CD4-positive, CD25-positive, alpha-beta regulatory T cell (primary cell): ENCODE measurements around the gene TNS1. TPM values are rescaled to one million over a fixed set of nuclear protein-coding genes. Genes with fewer than 3 reads are reported as not detected.
A peak's percentile ranks its signal among the peaks of the same experiment; 100 is the strongest.

ENCODE experiments used
- ATAC-seq, 2 donors: fragments of 150-1000 bp; cut with Tn5 transposase; one replicate each; pipeline ENCODE4 v1.10.0; 2021; ENCODE audit warnings: low read depth in 2 of 2, moderate number of reproducible peaks in 2 of 2, moderate library complexity in 1 of 2
- DNase-seq, 3 donors: peaks; one replicate each; pipeline versions ENCODE4 v3.0.0 to v3.0.0-alpha.2; 2012 to 2022; ENCODE audit warnings: mixed read lengths in 1 of 3
- H3K27ac ChIP-seq: one replicate; pipeline ENCODE4 v1.7.0; 2013; ENCODE audit warnings: mild to moderate bottlenecking, low read length; ENCODE audit not compliant: insufficient read depth, poor library complexity, severe bottlenecking
- H3K27me3 ChIP-seq: one replicate; pipeline ENCODE4 v1.7.0; 2013; ENCODE audit warnings: low read length; ENCODE audit not compliant: control insufficient read depth, insufficient read depth
- H3K36me3 ChIP-seq: one replicate; pipeline ENCODE4 v1.7.0; 2013; ENCODE audit warnings: mild to moderate bottlenecking, low read length, moderate library complexity; ENCODE audit not compliant: control insufficient read depth, insufficient read depth
- H3K4me1 ChIP-seq: 2 replicates; pipeline ENCODE4 v1.7.0; 2013; ENCODE audit warnings: mild to moderate bottlenecking, low read length; ENCODE audit not compliant: insufficient read depth, control insufficient read depth, poor library complexity, severe bottlenecking
- H3K4me3 ChIP-seq: one replicate; pipeline ENCODE4 v1.7.0; 2013; ENCODE audit warnings: low read depth, mild to moderate bottlenecking, low read length, moderate library complexity
- H3K9me3 ChIP-seq, 2 experiments: 1 replicate in 1 of 2; 2 replicates in 1 of 2; pipeline ENCODE4 v1.7.0; 2013; ENCODE audit warnings: low read length in 2 of 2, mild to moderate bottlenecking in 1 of 2, moderate library complexity in 1 of 2; ENCODE audit not compliant: control insufficient read depth in 2 of 2
- H3K27ac Mint-ChIP-seq, 3 donors: one replicate each; pipeline ENCODE4 v1.8.0; 2020 to 2022; ENCODE audit warnings: mild to moderate bottlenecking in 3 of 3, mixed read lengths in 3 of 3, moderate library complexity in 2 of 3
- H3K27me3 Mint-ChIP-seq: one replicate; pipeline ENCODE4 v1.8.0; 2022; ENCODE audit warnings: mild to moderate bottlenecking, mixed read lengths
- H3K36me3 Mint-ChIP-seq: one replicate; pipeline ENCODE4 v1.8.0; 2020; ENCODE audit warnings: mixed read lengths
- H3K4me1 Mint-ChIP-seq, 4 donors: one replicate each; pipeline ENCODE4 v1.8.0; 2020 to 2022; ENCODE audit warnings: mixed read lengths in 4 of 4, mild to moderate bottlenecking in 1 of 4
- H3K4me3 Mint-ChIP-seq, 4 donors: one replicate each; pipeline ENCODE4 v1.8.0; 2020 to 2022; ENCODE audit warnings: mild to moderate bottlenecking in 4 of 4, mixed read lengths in 4 of 4, moderate library complexity in 3 of 4
- H3K9me3 Mint-ChIP-seq, 7 donors: one replicate each; pipeline ENCODE4 v1.8.0; 2020 to 2022; ENCODE audit warnings: mixed read lengths in 7 of 7, mild to moderate bottlenecking in 3 of 7, moderate library complexity in 2 of 7
- polyA plus RNA-seq, 4 donors: library from polyadenylated mRNA; unstranded; fragments of 300-500 nt; fragmentation: Illumina TruSeq; gene quantifications; one replicate each; pipeline ENCODE4 v1.2.3, GENCODE V29; 2021
- total RNA-seq: library from RNA; stranded (reverse); gene quantifications from one replicate; pipeline ENCODE4 v1.2.3, GENCODE V29; 2022

TNS1 gene
- total and polyA plus RNA-seq, 5 donors from 2014 or later: 0.49 TPM; not detected in 4

- H3K4me3 ChIP-seq: no peak overlapping the region
- no peaks in the 10 kb centered on the region for H3K27me3 ChIP-seq
- H3K27me3 Mint-ChIP-seq: peaks cover 6% of the 10 kb centered on the region
- H3K4me1 Mint-ChIP-seq: no peaks in the 10 kb centered on the region
- H3K27ac Mint-ChIP-seq: no peak overlapping the region
- H3K27ac ChIP-seq: no peak overlapping the region
- no peaks in the 10 kb centered on the region for H3K9me3 ChIP-seq
- DNase-seq (no peak), ATAC-seq (no peak)
- H3K36me3 Mint-ChIP-seq: no peaks in the 10 kb centered on the region
- H3K9me3 Mint-ChIP-seq: peaks cover 0 to 1% (median 0%) of the 10 kb centered on the region in 7 donors
- no peaks in the 10 kb centered on the region for H3K36me3 ChIP-seq
- H3K4me1 ChIP-seq: no peaks in the 10 kb centered on the region
- no peak overlapping the region for H3K4me3 Mint-ChIP-seq
Measured at GRCh38 chr2:217939220-217939619, 63.6 kb downstream of the TNS1 start.

DNA sequence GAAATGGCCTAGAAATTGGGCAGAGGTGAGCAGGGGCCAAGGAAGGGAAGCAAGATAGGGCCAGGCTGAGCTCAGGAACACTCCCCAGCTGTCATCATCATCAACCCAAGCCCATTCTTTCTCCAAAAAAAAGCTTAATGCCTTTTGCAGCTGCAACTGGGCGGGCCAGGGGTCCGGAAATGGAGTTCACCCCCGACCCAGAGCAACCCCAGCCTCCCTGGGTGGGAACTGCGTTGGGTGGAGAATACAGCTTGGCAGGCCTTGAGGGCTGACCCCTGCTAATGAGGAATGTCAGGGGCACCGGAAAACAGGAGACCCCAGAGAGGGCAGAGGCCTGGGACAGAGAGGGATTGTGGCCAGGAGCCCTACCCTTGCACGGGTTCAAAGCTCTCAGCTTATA, 64.8 kb downstream of the TNS1 start:
- ATAC-seq (no peak), DNase-seq (no peak)
- Histone ChIP-seq H3K4me1 (no peaks in the 10 kb centered on the region), H3K9me3 (no peaks in the 10 kb centered on the region), H3K27me3 (no peaks in the 10 kb centered on the region), H3K36me3 (no peaks in the 10 kb centered on the region), H3K4me3 (no peak overlapping the region), H3K27ac (no peak overlapping the region)
- Mint-ChIP-seq H3K4me1 (no peaks in the 10 kb centered on the region), H3K4me3 (no peak overlapping the region), H3K27me3 (peaks cover 6% of the 10 kb centered on the region), H3K36me3 (no peaks in the 10 kb centered on the region), H3K9me3 (no peaks in the 10 kb centered on the region), H3K27ac (no peak overlapping the region)

GRCh38 chr2:217937446-217937845, 65.3 kb downstream of the TNS1 start:
- Histone ChIP-seq H3K36me3 (no peaks in the 10 kb centered on the region), H3K27ac (no peak overlapping the region), H3K4me1 (no peaks in the 10 kb centered on the region), H3K4me3 (no peak overlapping the region), H3K9me3 (no peaks in the 10 kb centered on the region), H3K27me3 (no peaks in the 10 kb centered on the region)
- Mint-ChIP-seq H3K4me3 (no peak overlapping the region), H3K36me3 (no peaks in the 10 kb centered on the region), H3K9me3 (no peaks in the 10 kb centered on the region), H3K27ac (no peak overlapping the region), H3K27me3 (peaks cover 6% of the 10 kb centered on the region), H3K4me1 (no peaks in the 10 kb centered on the region)
- DNase-seq (no peak), ATAC-seq (no peak)

DNA sequence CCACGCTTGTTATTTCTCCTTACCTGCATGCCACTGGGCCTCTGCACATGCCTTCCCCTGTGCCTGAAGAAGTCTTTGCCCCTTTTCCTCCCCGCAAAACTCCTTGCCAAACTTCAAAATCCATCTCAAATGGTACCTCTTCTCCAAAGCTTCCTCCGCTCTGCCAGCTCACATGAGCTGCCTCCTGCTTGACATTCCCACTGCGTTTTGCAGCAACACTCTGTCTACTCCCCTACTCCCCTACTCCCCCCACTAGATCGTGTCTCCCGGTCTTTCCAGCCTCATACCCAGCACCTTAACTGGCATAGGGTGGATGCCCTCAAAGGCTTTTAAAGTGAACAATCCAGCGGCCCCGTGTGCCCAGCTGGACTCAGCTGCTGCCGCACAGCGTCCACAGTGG, 65.8 kb downstream of the TNS1 start:
- H3K4me3 Mint-ChIP-seq: no peak overlapping the region
- Histone ChIP-seq H3K27ac (no peak overlapping the region), H3K27me3 (no peaks in the 10 kb centered on the region), H3K4me3 (no peak overlapping the region), H3K36me3 (no peaks in the 10 kb centered on the region), H3K4me1 (no peaks in the 10 kb centered on the region), H3K9me3 (no peaks in the 10 kb centered on the region)
- H3K36me3 Mint-ChIP-seq: no peaks in the 10 kb centered on the region
- no peaks in the 10 kb centered on the region for H3K9me3 Mint-ChIP-seq
- no peak for DNase-seq
- no peak overlapping the region for H3K27ac Mint-ChIP-seq
- H3K4me1 Mint-ChIP-seq: no peaks in the 10 kb centered on the region
- no peak for ATAC-seq
- peaks cover 6% of the 10 kb centered on the region for H3K27me3 Mint-ChIP-seq

- no peak overlapping the region for H3K4me3 Mint-ChIP-seq
- no peaks in the 10 kb centered on the region for H3K36me3 ChIP-seq
- ATAC-seq: no peak
- no peak overlapping the region for H3K27ac Mint-ChIP-seq
- H3K9me3 Mint-ChIP-seq: no peaks in the 10 kb centered on the region
- H3K27me3 ChIP-seq: no peaks in the 10 kb centered on the region
- DNase-seq: no peak
- no peaks in the 10 kb centered on the region for H3K36me3 Mint-ChIP-seq
- no peaks in the 10 kb centered on the region for H3K9me3 ChIP-seq
- no peaks in the 10 kb centered on the region for H3K4me1 ChIP-seq
- no peaks in the 10 kb centered on the region for H3K4me1 Mint-ChIP-seq
- H3K27ac ChIP-seq: no peak overlapping the region
- H3K4me3 ChIP-seq: no peak overlapping the region
- H3K27me3 Mint-ChIP-seq: peaks cover 10% of the 10 kb centered on the region
Measured at GRCh38 chr2:217935901-217936684, 66.7 kb downstream of the TNS1 start.

DNA sequence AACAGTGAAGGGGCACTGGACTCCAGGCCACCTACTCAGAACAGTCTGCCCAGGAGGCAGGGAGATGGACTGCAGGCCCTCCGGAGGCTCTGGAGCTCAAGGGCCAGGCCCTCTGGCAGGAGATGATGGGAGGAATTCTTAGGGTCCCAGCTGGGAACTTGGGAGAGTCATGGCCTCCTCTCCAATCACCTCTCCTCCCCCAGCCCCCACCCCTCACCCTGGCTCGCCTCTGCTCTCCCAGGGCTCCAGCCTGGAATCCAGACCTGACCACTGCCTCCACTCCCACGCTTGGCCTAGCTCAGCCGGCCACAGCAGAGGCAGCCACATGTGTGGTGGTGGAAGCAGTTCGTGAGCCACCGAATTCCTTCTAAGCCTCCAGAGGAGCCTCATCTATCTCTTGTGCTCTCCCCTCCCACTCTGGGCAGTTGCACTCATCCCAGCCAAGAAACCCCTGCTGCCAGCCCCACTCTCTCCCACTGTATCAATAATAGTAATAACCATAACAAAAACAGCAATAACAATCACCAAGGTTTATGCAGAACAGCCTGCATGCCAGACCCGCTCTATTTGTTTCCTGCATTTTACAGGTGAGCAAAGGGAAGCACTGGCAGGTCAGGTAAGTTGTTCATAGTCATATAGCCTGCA, 67.4 kb downstream of the TNS1 start:
- ATAC-seq: no peak
- Mint-ChIP-seq H3K9me3 (no peaks in the 10 kb centered on the region), H3K4me1 (no peaks in the 10 kb centered on the region), H3K27me3 (peaks cover 14% of the 10 kb centered on the region), H3K4me3 (no peak overlapping the region), H3K36me3 (no peaks in the 10 kb centered on the region), H3K27ac (no peak overlapping the region)
- Histone ChIP-seq H3K27me3 (no peaks in the 10 kb centered on the region), H3K9me3 (no peaks in the 10 kb centered on the region), H3K4me3 (no peak overlapping the region), H3K36me3 (no peaks in the 10 kb centered on the region), H3K27ac (no peak overlapping the region), H3K4me1 (no peaks in the 10 kb centered on the region)
- no peak for DNase-seq

DNA sequence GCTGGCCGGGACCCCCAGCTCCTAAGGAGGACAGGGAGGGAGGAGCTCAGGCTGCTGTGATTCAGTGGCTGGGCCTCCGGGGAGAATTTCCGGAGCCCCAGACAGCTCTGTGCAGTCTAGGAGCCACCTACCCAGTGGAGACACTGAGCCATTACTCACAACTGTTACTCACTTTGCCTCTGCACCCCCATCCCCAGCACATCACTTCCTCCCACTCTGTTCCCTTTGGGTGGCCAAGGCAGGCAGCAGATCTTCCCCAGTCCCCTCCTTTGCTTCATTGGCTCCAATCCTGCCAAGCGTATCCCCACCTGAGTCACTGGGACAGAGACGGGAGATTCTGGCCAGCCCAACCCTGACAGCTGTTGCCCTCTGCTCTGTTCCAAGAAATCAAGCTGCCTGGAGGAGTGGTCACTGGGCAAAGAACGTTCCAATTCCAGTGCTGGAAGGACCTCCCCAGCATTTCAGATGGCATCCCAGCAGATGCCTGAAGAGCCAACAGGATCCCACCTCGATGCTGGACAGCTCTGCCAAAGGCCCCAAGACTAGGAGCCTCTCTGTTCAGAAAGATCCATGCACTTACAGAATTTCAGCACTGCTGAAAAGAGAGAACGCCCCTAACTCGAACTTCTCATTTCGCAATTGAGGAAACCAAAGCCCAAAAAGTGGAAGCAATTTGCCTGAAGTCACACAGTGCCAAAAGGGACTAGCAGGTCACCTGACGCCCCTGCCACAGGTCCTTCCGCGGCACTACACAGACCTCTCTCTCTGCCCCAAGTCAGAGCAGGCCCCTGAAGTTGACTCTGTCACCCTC, 68.3 kb downstream of the TNS1 start:
- no peaks in the 10 kb centered on the region for H3K4me1 Mint-ChIP-seq
- Histone ChIP-seq H3K4me3 (no peak overlapping the region), H3K27me3 (no peaks in the 10 kb centered on the region), H3K36me3 (no peaks in the 10 kb centered on the region), H3K27ac (no peak overlapping the region), H3K4me1 (no peaks in the 10 kb centered on the region), H3K9me3 (no peaks in the 10 kb centered on the region)
- DNase-seq: no peak
- no peak overlapping the region for H3K4me3 Mint-ChIP-seq
- H3K9me3 Mint-ChIP-seq: no peaks in the 10 kb centered on the region
- peaks cover 14% of the 10 kb centered on the region for H3K27me3 Mint-ChIP-seq
- no peak overlapping the region for H3K27ac Mint-ChIP-seq
- no peaks in the 10 kb centered on the region for H3K36me3 Mint-ChIP-seq
- peak in 1 of 2 donors; percentile 29 for ATAC-seq
